HFF-Myc (cell line): ENCODE data around the gene SLCO4C1.
A peak's percentile ranks its signal among the peaks of the same experiment; 100 is the strongest.

Source experiments
- DNase-seq: peaks from one replicate; pipeline ENCODE4 v3.0.0-alpha.2; 2011; ENCODE audit warnings: low read depth; ENCODE audit errors: extremely low read depth
- H3K4me3 ChIP-seq: replicated peaks from 2 replicates; pipeline ENCODE4 v1.5.1; 2011; ENCODE audit warnings: low read depth, mild to moderate bottlenecking, control low read depth, low read length
- TF ChIP-seq, protein P1 (sequence below): IDR thresholded peaks from 2 replicates; pipeline ENCODE4 v1.5.1; 2012; ENCODE audit warnings: mild to moderate bottlenecking, low read depth, low read length, control low read depth; ENCODE audit errors: missing control alignments

Gene SLCO4C1

DNA sequence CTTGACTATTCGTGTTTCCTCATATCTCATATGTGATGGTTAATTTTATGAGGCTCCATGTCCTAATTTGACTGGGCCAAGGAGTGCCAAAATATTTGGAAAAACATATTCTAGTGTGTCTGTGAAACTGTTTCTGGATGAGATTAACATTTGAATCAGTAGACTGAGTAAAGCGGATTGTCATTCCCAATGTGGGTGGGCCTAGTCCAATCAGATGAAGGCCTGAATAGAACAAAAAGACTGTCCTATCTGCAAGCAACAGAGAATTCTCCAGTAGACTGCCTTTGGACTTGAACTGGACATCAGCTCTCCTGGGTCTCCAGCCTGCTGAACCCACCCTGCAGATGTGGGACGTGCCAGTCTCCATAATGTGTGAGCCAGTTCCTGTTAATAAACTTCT is 13.5 kb upstream of the SLCO4C1 start:
- DNase-seq: no peak
- TF ChIP-seq, protein P1, sequence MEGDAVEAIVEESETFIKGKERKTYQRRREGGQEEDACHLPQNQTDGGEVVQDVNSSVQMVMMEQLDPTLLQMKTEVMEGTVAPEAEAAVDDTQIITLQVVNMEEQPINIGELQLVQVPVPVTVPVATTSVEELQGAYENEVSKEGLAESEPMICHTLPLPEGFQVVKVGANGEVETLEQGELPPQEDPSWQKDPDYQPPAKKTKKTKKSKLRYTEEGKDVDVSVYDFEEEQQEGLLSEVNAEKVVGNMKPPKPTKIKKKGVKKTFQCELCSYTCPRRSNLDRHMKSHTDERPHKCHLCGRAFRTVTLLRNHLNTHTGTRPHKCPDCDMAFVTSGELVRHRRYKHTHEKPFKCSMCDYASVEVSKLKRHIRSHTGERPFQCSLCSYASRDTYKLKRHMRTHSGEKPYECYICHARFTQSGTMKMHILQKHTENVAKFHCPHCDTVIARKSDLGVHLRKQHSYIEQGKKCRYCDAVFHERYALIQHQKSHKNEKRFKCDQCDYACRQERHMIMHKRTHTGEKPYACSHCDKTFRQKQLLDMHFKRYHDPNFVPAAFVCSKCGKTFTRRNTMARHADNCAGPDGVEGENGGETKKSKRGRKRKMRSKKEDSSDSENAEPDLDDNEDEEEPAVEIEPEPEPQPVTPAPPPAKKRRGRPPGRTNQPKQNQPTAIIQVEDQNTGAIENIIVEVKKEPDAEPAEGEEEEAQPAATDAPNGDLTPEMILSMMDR: no peak
- no peak overlapping the region for H3K4me3 ChIP-seq

DNA sequence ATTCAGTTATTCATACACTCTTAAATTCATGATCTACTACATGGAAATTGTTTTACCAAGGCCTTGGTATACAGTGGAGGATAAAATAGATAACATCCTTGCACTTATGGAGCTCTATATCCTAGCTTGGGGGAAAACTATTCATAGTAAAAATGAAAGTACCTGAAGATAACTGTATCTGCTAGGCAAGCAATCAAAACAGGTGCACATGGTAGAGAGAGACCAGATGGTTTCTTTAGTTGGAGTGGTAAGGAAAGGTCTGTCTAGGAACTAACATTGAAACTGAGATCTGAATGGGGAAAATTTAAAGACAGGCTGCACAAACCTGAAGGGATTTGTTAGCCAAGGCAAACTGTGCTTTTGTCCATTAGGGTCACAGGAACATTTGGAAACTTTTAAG is 11.1 kb upstream of the SLCO4C1 start:
- TF ChIP-seq, protein P1: no peak
- no peak overlapping the region for H3K4me3 ChIP-seq
- DNase-seq: no peak

- DNase-seq: no peak
- TF ChIP-seq, protein P1: no peak
- no peak overlapping the region for H3K4me3 ChIP-seq
Measured at GRCh38 chr5:102306121-102306520, 10.0 kb upstream of the SLCO4C1 start.

DNA sequence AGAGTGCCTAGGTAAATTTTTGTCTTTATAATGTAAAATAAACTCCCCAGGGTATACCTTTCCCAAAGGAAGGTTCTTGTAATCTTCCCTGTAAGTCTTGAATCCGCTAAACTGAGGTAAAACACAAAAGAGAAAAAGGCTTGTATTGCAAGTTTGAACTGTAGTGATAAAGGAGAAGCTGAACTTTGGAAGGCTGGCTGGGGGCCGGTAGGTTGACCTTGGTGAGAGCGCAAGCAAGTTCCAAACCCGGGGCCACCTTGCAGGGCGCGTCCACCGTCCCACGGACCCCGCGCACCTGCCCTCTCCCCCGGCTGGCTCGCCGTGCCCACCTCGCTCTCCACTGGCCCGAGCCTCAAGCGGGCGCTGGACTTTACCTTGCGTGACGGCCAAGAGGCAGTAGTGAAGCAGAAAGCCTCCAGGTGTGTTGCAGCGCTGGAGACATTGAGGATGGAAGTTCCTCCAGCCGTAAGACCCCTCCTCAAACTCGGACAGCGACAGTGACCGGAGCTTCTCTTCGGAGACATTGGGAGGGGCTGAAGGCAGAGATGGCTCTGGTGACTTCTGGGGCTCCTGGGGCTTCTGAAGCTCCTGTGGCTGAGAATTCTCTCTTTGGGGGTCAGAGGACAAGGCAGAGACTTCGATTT is 428 bp downstream of the SLCO4C1 start:
- TF ChIP-seq, protein P1: no peak
- H3K4me3 ChIP-seq: peak overlapping the region; percentile 19
- DNase-seq: no peak

DNA sequence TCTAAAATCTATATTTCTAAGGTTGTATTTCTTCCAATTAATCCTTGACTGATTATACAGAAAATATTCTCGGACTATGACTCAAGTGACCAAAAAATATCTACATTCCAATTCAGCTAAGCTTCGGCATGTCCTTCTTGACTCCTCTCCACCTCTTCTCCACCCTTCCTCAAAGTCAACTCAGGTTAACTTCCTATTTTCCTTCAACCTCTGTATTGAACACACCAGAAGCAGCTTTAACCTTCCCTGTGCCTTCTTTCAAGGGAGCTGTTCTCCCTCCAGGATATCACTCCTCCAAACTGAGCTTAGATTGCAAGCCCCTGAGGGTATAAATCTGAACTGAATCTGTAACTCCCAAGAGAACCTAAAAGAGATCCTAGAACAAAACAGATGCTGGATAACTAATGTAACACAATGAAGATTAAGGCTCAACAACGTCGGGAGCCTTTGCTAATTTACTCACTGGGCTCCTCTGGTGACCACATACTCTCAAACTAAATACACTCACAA is 1.1 kb downstream of the SLCO4C1 start:
- H3K4me3 ChIP-seq: no peak overlapping the region
- DNase-seq: no peak
- TF ChIP-seq, protein P1: no peak

- H3K4me3 ChIP-seq: no peak overlapping the region
- TF ChIP-seq, protein P1: no peak
- no peak for DNase-seq
Measured at GRCh38 chr5:102290004-102290403, 6.1 kb downstream of the SLCO4C1 start.
